ENCODE results near the gene ACAD8. TPM values are rescaled to one million over a fixed set of nuclear protein-coding genes. Genes with fewer than 3 reads are reported as not detected.
"Not testable (repeated sequence)": the region's sequence is repeated elsewhere in the genome, so short reads cannot be mapped to it uniquely, and the experiment has no call there.

The ACAD8 gene
- total RNA-seq, 1 donor from 2014 or later: 23.1 TPM

DNA sequence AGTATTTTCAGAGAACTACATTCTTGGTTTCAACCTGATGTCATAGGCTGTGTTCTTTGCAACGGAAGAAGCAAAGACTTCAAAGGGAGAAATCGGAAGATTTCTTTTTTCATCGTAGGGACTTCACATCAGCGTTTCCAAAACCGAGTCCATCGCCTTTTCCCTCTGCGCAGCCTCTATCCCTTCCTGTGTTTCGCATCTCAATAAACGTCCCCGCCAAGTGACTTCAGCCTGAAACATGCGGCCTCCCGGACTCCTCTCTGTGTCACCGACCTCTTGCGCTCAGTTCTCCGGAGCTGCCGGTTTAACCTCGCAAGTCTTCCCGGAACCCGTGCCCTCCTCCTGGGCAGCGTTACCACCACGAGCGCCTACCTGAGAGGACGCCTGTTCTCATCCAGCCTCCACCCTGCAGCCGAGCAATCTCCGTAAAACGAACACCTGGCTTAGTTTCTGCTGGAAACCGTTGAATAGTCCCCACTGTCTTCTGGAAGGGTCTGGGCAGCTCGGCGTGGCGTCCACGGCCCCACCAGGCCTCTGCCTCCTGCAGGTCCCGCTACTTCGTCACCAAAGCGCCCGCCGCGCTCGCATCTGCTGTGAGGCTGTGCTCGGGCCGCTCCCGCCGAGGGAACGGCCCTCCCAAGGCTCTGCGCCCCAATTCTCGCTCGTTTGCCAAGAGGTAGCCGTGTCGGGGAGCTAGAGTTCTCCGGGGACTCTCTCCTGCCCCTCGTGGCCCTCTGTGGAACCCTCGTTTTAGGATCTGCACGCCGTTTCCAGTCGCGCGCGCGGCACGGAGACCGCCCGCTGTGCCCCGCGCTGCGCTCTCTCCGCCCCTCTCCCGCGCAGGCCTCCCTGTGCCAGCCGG is 22.4 kb downstream of the ACAD8 start, which contains the start of gene GLB1L3:
GLB1L3 (plus strand) TSS at position 846 of the 862 bp plus-strand sequence. CDS start 362 bp downstream, outside the sequence.
- intact Hi-C loops (cut with micrococcal nuclease): loop anchor here (2.0 to 5.0 kb wide), 2 partner anchors 23 to 57 kb away; partner anchors contain the start of genes ACAD8, GLB1L2 and THYN1
- ATAC-seq (ENCODE audit: low read depth) (peak; percentile 72), DNase-seq (peak; percentile 30)
- Mint-ChIP-seq H3K4me3 (peak within 1 kb of the TSS; percentile 76), H3K27ac (no peak within 1 kb of the TSS), H3K36me3 (ENCODE audit: low read depth) (no peaks in the 10 kb centered on the region), H3K4me1 (peaks cover 21% of the 10 kb centered on the region), H3K27me3 (peaks cover 71% of the 10 kb centered on the region), H3K9me3 (no peaks in the 10 kb centered on the region)
- POLR2A ChIA-PET: interaction anchor here (1.0 kb wide), 1 partner anchor 22 kb away, joined by 3 read pairs; the partner anchor contains the start of gene ACAD8
- TF ChIP-seq, protein P1, sequence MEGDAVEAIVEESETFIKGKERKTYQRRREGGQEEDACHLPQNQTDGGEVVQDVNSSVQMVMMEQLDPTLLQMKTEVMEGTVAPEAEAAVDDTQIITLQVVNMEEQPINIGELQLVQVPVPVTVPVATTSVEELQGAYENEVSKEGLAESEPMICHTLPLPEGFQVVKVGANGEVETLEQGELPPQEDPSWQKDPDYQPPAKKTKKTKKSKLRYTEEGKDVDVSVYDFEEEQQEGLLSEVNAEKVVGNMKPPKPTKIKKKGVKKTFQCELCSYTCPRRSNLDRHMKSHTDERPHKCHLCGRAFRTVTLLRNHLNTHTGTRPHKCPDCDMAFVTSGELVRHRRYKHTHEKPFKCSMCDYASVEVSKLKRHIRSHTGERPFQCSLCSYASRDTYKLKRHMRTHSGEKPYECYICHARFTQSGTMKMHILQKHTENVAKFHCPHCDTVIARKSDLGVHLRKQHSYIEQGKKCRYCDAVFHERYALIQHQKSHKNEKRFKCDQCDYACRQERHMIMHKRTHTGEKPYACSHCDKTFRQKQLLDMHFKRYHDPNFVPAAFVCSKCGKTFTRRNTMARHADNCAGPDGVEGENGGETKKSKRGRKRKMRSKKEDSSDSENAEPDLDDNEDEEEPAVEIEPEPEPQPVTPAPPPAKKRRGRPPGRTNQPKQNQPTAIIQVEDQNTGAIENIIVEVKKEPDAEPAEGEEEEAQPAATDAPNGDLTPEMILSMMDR (IDR thresholded peaks at IDR 0.05): no peak
- CTCF ChIA-PET: interaction anchor here (1.3 kb wide), 2 partner anchors 14 to 21 kb away, joined by 3 read pairs; no protein-coding TSS in a partner anchor

DNA sequence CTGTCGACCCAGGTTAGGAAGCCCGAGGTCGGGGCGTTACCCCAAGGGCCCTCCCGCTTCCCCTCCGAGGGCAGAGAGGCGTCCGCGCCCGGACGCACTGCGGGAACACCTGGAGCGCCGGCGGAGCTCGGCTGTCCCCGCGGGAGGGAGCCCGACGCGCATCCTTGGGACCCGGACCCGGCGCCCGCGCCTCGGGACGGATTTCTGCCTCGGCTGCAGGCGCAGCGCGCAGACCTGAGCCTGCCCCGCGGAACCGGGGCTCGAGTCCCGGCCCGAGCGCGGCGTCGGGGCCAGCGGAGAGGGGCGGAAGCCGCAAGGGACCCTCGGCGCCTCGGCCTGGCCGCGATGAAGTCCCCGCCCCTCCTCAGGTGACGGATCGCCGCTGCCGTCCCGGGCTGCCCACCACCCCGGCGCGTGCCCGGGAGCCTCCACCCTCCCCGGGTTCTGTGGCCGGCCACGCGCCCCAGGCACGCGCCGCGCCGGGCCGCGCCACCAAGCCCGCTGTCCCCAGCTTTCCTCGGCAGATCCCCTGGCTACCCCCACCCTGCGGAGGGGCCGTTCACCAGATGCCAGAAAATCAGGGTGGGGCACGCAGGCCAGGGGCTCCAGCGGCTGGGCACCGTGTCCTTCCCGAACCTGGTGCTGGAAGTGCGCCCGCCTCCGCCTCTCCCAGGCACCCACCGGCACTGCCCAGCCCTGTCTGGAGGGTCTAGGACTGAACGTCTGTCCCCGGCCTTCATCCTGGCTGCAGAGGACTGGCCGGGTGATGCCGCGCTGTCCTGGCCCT is 23.2 kb downstream of the ACAD8 start:
- H3K4me3 Mint-ChIP-seq: peak overlapping the region; percentile 76

DNA sequence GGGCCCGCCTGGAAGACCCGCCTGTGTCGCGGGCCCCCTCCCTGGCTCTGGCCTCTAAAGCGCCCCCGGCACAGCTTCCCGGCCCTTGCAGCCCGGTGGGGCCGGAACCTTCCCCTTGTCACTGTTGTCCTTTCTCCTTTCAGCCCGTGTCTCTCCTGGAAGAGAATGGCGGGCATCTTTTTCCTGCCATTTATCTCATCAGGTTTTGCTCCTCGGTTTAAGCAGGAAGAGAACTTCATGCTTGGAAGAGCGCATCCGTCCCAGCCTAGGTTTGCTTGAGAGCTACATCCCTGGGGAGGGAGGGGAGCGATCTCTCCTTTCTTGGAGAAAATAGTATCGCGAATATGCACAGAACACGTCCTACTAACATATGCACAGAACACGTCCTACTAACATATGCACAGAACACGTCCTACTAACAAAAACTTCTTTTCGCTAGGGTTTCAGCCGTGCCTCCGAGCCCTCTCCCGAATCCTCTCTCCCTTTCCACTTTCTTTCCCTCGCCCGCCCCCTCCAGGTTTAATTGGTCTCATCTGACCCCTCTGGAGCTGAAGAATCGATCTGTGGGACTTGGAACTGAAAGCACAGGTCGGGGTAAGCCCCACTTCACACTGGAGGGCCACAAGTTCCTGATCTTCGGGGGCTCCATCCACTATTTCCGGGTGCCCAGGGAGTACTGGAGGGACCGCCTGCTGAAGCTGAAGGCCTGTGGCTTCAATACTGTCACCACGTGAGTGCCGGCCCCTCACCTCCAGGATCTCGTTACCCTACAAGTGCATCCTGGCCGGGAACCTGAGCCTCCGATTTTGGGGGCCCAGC is 24.0 kb downstream of the ACAD8 start:
- Mint-ChIP-seq H3K4me1 (peaks cover 21% of the 10 kb centered on the region), H3K9me3 (no peaks in the 10 kb centered on the region), H3K27ac (no peak overlapping the region), H3K36me3 (ENCODE audit: low read depth) (no peaks in the 10 kb centered on the region), H3K4me3 (peak overlapping the region; percentile 47), H3K27me3 (peaks cover 66% of the 10 kb centered on the region)
- ChIA-PET CTCF (interaction anchor here (1.0 kb wide), 1 partner anchor 13 kb away, joined by 3 read pairs; no protein-coding TSS in a partner anchor), POLR2A (no interaction called here)
- TF ChIP-seq, protein P1 (IDR thresholded peaks at IDR 0.05): no peak
- DNase-seq: no peak
- ATAC-seq (ENCODE audit: low read depth): no peak
- intact Hi-C loops (cut with micrococcal nuclease): loop anchor here (2.0 to 5.0 kb wide), 2 partner anchors 25 to 55 kb away; partner anchors contain the start of genes ACAD8, GLB1L2 and THYN1

More for the DNA sequence above, 23.2 kb downstream of the ACAD8 start:
- no peak overlapping the region for H3K27ac Mint-ChIP-seq
- peaks cover 21% of the 10 kb centered on the region for H3K4me1 Mint-ChIP-seq
- ATAC-seq (ENCODE audit: low read depth) (no peak), DNase-seq (no peak)
- H3K27me3 Mint-ChIP-seq: peaks cover 69% of the 10 kb centered on the region
- intact Hi-C loops (cut with micrococcal nuclease): loop anchor here (2.0 to 5.0 kb wide), 2 partner anchors 24 to 56 kb away; partner anchors contain the start of genes ACAD8, GLB1L2 and THYN1
- TF ChIP-seq, protein P1 (IDR thresholded peaks at IDR 0.05): no peak
- no peaks in the 10 kb centered on the region for H3K36me3 Mint-ChIP-seq (ENCODE audit: low read depth)
- POLR2A ChIA-PET: interaction anchor here (1.0 kb wide), 1 partner anchor 23 kb away, joined by 3 read pairs; the partner anchor contains the start of gene ACAD8
- CTCF ChIA-PET: interaction anchor here (1.3 kb wide), 2 partner anchors 14 to 22 kb away, joined by 3 read pairs; no protein-coding TSS in a partner anchor
- no peaks in the 10 kb centered on the region for H3K9me3 Mint-ChIP-seq

DNA sequence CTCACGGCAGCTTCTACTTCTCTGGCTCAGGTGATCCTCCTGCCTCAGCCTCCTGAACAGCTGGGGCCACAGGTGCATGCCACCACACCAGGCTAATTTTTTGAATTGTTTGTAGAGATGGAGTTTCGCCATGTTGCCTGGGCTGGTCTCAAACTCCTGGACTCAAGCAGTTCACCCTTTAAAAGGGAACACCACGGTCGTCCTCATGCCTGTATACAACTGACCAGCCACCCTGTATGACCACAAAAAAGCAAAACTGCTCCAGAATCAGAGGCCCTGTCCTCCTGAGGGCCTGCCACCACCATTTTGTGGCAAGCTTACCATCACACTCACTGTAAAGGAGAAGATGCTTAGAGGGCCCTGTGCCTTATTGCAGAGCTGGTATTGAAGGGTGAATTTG is 25.0 kb downstream of the ACAD8 start:
- H3K4me3 Mint-ChIP-seq: no peak overlapping the region
- TF ChIP-seq, protein P1 (IDR thresholded peaks at IDR 0.05): no peak
- no peaks in the 10 kb centered on the region for H3K9me3 Mint-ChIP-seq
- intact Hi-C loops (cut with micrococcal nuclease): loop anchor here (5.0 kb wide), 1 partner anchor 54 kb away; the partner anchor contains the start of gene GLB1L2
- H3K36me3 Mint-ChIP-seq (ENCODE audit: low read depth): no peaks in the 10 kb centered on the region
- ChIA-PET CTCF (interaction anchor here (1.0 kb wide), 1 partner anchor 14 kb away, joined by 3 read pairs; no protein-coding TSS in a partner anchor), POLR2A (no interaction called here)
- ATAC-seq (ENCODE audit: low read depth) (no peak), DNase-seq (no peak)
- peaks cover 60% of the 10 kb centered on the region for H3K27me3 Mint-ChIP-seq
- H3K27ac Mint-ChIP-seq: no peak overlapping the region
- peaks cover 18% of the 10 kb centered on the region for H3K4me1 Mint-ChIP-seq

DNA sequence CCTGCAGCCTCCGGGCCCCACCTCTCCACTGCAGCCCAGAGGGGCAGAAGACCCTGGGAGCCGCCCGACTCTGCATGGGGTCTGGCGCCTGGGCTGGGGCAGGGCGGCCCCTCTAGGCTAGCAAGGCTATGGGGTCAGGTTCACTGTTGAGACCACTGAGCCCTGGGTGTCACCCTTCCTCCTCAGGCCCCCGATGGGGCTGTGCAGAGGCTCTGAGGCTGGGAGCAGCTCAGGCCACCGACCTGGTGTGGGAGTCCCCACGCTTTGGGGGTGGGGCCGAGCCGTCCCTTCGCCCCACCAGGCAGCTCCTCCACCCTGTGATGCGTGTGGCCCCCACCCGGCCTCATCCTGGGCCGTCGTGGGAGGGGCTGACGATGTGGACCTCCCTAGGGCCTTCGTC is 28.3 kb downstream of the ACAD8 start:
- H3K27ac Mint-ChIP-seq; H3K4me1 Mint-ChIP-seq; POLR2A ChIA-PET; CTCF ChIA-PET; H3K4me3 Mint-ChIP-seq; H3K36me3 Mint-ChIP-seq (ENCODE audit: low read depth); ATAC-seq (ENCODE audit: low read depth); H3K9me3 Mint-ChIP-seq; DNase-seq: not testable (repeated sequence)
- intact Hi-C loops (cut with micrococcal nuclease): loop anchor here (2.0 kb wide), 1 partner anchor 63 kb away; no protein-coding TSS in a partner anchor
- peaks cover 44% of the 10 kb centered on the region for H3K27me3 Mint-ChIP-seq
